NCI-H1417 treated with DMSO at 0.1 percent for 48 hours (cell line): ENCODE results near the gene OR4C3.
"Not testable (repeated sequence)": the region's sequence is repeated elsewhere in the genome, so short reads cannot be mapped to it uniquely, and the experiment has no call there.

Source experiments
- DNase-seq: peaks from one replicate; lab custom pipeline; 2025; lab: John Stamatoyannopoulos, UW

OR4C3 gene

DNA sequence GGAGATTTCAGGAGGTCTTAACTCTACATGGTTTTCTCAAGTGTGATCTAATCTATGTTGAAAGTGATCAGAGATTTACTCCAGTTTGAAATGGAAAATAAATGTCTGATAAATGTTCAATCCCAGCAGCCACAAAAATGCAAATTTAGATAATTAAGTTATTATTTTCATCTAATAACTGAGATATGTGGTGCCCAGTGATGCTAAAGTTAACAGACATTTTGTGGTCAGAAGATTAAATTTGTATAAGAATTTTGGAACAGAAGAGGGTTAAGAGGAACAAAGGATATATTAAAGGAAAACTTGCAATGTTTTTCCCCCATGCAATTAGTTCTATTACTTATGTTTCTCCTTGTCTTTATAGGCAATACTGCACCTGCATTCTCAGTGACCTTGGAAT, at the start of gene OR4C3:
OR4C3 (plus strand) TSS at position 301 of the 400 bp plus-strand sequence. CDS start 102 bp downstream, outside the sequence.
- not testable (repeated sequence) for DNase-seq

DNA sequence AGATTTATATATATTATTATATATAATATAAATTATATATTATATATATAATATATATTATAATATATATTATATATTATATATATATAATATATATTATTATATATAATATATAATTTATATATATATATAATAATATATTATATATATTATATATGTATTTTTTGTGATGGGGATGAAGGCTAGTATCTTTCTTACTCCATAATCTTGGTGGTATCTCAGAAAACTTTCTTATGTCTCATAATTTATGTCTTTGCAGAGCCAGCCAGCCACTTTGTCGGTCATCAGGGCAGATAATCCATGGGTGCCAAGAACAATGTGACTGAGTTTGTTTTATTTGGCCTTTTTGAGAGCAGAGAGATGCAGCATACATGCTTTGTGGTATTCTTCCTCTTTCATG, 18.8 kb upstream of the OR4C3 start, which contains the start of gene OR4S1:
OR4S1 (plus strand) TSS at position 301 of the 400 bp plus-strand sequence; CDS start at position 301, 0 bp downstream.
- DNase-seq, result no peak

DNA sequence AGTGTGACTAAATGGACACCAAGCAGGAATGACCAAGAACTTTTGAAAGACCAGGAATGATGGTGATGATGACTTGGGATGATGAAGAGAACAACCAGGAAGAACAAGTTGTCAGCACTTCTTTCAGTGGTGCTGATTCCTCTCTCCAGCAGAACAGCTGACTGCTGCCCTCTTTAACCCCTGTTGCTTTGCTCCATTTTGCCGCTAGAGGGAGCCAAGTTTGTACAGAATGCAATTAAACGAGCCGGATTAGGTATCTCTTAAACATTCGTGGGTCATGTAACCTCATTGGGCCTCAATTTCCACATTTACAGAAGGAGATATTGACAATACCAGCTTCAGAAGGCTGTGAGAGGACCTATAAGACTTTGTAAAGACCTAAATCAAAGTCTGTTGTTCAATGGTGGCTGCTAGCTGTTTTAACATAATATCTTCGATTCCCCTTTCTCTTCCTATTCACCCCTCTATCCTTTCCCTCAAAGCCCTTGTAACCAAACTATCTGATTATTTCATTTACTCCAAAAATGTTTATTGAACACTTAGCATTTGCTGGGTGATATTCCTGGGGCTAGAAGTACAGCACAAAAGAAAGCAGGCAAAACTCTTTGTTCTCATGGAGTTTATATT, 16.8 kb upstream of the OR4C3 start:
- DNase-seq, result no peak

DNA sequence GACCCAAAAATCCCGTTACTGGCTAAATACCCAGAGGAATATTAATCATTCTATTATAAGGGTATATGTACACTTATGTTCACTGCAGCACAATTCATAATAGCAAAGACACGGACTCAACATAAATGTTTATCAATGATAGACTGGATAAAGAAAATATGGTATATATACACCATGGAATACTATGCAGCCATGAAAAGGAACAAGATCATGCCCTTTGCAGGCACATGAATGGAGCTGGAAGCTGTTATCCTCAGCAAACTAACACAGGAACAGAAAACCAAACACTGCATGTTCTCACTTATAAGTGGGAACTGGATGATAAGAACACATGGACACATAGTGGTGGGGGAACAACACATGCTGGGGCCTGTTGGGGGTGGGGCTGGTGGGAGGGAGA, 11.1 kb upstream of the OR4C3 start:
- DNase-seq, result not testable (repeated sequence)

DNA sequence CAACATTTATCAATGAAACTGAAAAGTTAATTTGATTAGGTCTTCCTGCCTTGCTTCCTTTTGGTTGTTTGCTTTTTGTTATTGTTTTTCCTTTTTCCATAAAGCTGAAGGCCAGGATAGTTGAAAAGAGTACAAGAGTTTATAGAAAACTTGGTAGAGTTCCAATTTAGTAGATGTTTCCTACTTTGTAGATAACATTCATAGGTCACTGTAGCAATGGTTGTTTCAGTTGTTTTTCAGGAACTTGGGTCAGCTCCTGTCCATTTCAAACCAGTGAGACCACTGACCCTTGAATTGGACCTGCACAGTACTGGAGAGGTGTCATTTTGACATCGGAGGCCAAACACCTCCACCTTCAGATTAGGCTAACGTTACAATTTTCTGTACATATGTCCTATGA, 4.9 kb upstream of the OR4C3 start:
- not testable (repeated sequence) for DNase-seq

DNA sequence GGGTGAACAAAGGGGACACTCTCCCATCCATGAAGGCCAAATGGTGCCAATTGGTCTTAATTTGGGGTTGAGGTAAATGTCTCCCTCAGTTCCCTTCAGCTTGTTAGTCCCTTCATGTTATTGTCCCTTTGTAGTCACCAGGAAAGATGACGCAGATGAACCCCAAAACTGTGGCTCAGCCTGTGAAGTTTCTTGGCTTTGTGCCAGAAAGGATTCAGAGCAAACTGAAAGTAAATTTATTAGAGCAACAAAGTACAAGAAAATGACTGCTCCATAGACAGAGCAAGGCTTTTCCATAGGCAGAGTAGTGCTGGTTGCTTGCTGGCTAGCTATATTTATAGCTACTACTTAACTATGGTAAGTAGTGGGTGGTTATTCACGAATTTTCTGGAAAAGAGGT, 16.7 kb downstream of the OR4C3 start:
- DNase-seq, result no peak

DNA sequence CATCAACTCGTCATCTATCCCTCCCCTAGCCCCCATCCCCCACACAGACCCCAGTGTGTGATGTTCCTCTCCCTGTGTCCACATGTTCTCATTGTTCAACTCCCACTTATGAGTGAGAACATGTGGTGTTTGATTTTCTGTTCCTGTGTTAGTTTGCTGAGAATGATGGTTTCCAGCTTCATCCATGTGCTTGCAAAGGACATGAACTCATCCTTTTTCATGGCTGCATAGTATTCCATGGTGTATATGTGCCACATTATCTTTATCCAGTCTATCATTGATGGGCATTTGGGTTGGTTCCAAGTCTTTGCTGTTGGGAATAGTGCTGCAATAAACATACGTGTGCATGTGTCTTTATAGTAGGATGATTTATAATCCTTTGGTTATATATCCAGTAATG, 17.8 kb downstream of the OR4C3 start:
- DNase-seq, result not testable (repeated sequence)

DNA sequence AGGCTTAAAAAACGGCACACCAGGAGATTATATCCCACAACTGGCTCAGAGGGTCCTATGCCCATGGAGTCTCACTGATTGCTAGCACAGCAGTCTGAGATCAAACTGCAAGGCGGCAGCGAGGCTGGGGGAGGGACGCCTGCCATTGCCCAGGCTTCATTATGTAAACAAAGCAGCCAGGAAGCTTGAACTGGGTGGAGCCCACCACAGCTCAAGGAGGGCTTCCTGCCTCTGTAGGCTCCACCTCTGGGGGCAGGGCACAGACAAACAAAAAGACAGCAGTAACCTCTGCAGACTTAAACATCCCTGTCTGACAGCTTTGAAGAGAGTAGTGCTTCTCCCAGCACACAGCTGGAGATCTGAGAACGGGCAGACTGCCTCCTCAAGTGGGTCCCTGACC, 21.6 kb downstream of the OR4C3 start:
- DNase-seq, result not testable (repeated sequence)

DNA sequence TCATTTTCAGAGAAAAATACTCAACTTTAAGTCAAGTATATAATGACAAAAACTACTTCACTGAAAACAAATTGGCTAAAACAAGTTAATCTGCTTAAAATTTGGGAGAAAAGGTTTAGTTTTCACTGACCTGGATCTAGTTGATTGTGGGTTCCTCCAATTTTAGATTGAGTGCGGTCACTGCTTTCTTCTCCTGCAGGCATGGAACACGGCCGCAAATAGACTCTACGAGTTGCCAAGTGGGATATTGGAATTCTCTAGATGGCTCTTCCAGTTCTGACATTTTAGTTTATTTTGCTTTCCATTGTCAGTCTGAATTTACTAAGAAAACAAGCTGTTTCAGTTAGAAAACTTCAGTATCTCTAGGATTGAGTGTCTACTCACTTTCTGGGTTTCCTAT, 29.3 kb downstream of the OR4C3 start:
- no peak for DNase-seq

DNA sequence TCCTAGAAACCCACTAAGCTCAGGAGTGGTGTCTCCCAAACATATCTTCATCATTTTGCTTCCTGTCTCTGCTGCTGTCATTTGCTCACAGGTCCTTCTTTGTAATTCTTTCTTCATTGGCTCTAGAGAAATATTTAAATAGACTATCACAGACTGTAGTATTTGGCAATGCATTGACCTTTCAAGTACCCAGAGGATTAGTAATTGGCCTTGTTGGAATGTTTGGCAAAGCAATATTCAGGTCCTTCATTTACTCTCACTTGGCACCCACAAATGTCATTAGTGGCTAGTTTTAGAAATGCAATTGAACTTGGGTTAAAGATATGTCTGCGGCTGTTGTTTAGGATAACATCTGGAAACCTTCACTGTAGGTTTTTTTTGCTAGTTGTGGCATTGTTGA, 30.0 kb downstream of the OR4C3 start:
- no peak for DNase-seq

DNA sequence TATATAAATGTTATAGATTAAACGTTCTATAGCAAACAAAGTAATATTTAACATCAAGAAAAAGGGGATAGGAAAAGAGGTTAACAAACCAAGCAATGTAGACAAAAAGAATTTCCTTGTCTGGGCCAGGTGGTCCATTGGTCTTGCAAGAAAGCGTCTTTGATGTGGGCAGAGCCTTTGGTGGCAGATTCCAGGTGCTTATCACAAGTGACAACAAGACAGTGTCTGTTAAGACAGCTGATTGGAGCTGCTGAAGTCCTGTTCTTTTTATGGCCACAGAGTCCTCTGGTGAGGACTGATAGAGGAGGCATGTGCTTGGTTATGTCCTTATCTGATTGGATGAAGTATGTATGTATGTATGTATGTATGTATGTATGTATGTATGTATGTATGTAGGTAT, 36.6 kb downstream of the OR4C3 start:
- DNase-seq, result not testable (repeated sequence)

DNA sequence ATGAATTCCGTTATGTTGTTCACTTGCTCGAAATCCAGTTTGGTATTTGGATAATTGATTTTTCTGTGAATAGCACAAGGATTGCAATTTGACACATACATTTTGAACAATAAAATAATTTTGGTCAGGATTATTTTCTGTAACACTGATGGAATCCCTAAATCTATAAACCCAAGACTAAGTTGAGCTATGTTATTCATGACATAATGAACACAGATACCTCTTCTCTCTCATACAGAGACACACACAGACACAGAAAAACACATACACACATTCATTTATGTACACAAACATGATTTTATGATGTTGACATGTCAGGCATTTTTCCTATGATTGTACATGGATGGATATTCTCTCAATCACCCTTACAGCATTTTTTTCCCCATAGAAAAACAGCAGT, 41.6 kb downstream of the OR4C3 start, which contains the start of gene OR4C5:
OR4C5 (minus strand) TSS at position 101 of the 400 bp plus-strand sequence; CDS start at position 101, 0 bp downstream.
- no peak for DNase-seq
